GM12864 (cell line): ENCODE results near the gene NAA40.
"Not testable (repeated sequence)": the region's sequence is repeated elsewhere in the genome, so short reads cannot be mapped to it uniquely, and the experiment has no call there.

Experiments used
- DNase-seq: peaks from one replicate; pipeline ENCODE4 v3.0.0-alpha.2; 2011; ENCODE audit warnings: low read depth
- H3K4me3 ChIP-seq: 2 replicates; pipeline ENCODE4 v1.5.1; 2011; ENCODE audit warnings: mild to moderate bottlenecking, low read depth, low read length, control low read depth
- CTCF ChIP-seq: IDR thresholded peaks from 2 replicates; pipeline ENCODE4 v1.5.1; 2011; ENCODE audit warnings: low read depth, mild to moderate bottlenecking, moderate library complexity, low read length, control low read depth, inconsistent platforms; ENCODE audit errors: missing control alignments

NAA40 gene

GRCh38 chr11:63945477-63946163, 6.8 kb downstream of the NAA40 start:
- DNase-seq: no peak
- H3K4me3 ChIP-seq: no peak overlapping the region
- peak; percentile 70 for TF ChIP-seq CTCF

GRCh38 chr11:63951779-63952536, 13.2 kb downstream of the NAA40 start:
- no peak for DNase-seq
- TF ChIP-seq CTCF: no peak
- H3K4me3 ChIP-seq: no peak overlapping the region

- no peak overlapping the region for H3K4me3 ChIP-seq
- no peak for TF ChIP-seq CTCF
- DNase-seq: no peak
Measured at GRCh38 chr11:63952570-63952969, 13.8 kb downstream of the NAA40 start.

GRCh38 chr11:63958008-63958407, 19.2 kb downstream of the NAA40 start:
- no peak overlapping the region for H3K4me3 ChIP-seq
- DNase-seq: no peak
- no peak for TF ChIP-seq CTCF

- TF ChIP-seq CTCF: no peak
- H3K4me3 ChIP-seq: no peak overlapping the region
- DNase-seq: no peak
Measured at GRCh38 chr11:63961608-63962412, 23.0 kb downstream of the NAA40 start.

- H3K4me3 ChIP-seq, DNase-seq: not testable (repeated sequence)
Measured at GRCh38 chr11:63963895-63964294, 25.1 kb downstream of the NAA40 start.

GRCh38 chr11:63966444-63966843, 27.6 kb downstream of the NAA40 start:
- no peak for TF ChIP-seq CTCF
- H3K4me3 ChIP-seq: no peak overlapping the region
- no peak for DNase-seq
